Lung (tissue), 12 donors: ENCODE results near the gene UBE2I. TPM values are rescaled to one million over a fixed set of nuclear protein-coding genes. Genes with fewer than 3 reads are reported as not detected.

Source experiments
- ATAC-seq: fragments of 200-7000 bp; cut with Tn5 transposase; one replicate; pipeline ENCODE4 v1.9.1; 2020; ENCODE audit warnings: moderate number of reproducible peaks; ENCODE audit not compliant: insufficient read depth, low FRiP score
- DNase-seq, 3 donors: peaks; one replicate each; pipeline ENCODE4 v3.0.0-alpha.2; 2013 to 2017
- H3K27ac ChIP-seq, 2 donors: one replicate each; pipeline ENCODE4 v1.5.1; 2013; ENCODE audit warnings: mild to moderate bottlenecking in 2 of 2, moderate library complexity in 2 of 2, control low read depth in 1 of 2, inconsistent platforms in 1 of 2, low read depth in 1 of 2, low read length in 1 of 2
- H3K27me3 ChIP-seq, 3 donors: one replicate each; pipeline ENCODE4 v1.5.1; 2013; ENCODE audit warnings: low read length in 2 of 3; ENCODE audit not compliant: control insufficient read depth in 3 of 3, insufficient read depth in 3 of 3
- H3K36me3 ChIP-seq, 4 donors: one replicate each; pipeline ENCODE4 v1.5.1; 2013; ENCODE audit warnings: low read length in 4 of 4, mild to moderate bottlenecking in 1 of 4, moderate library complexity in 1 of 4; ENCODE audit not compliant: control insufficient read depth in 4 of 4, insufficient read depth in 4 of 4
- H3K4me1 ChIP-seq, 5 donors: one replicate each; pipeline ENCODE4 v1.5.1; 2013; ENCODE audit warnings: low read length in 5 of 5, mild to moderate bottlenecking in 2 of 5, moderate library complexity in 1 of 5; ENCODE audit not compliant: control insufficient read depth in 5 of 5, insufficient read depth in 5 of 5
- H3K4me3 ChIP-seq: one replicate; pipeline ENCODE4 v1.5.1; 2013; ENCODE audit warnings: mild to moderate bottlenecking, control low read depth, moderate library complexity
- H3K9ac ChIP-seq, 2 donors: one replicate each; pipeline ENCODE4 v1.5.1; 2013; ENCODE audit warnings: low read length in 2 of 2, control low read depth in 1 of 2; ENCODE audit not compliant: insufficient read depth in 1 of 2
- H3K9me3 ChIP-seq, 4 donors: one replicate each; pipeline ENCODE4 v1.5.1; 2013; ENCODE audit warnings: low read length in 3 of 4, mild to moderate bottlenecking in 1 of 4, moderate library complexity in 1 of 4; ENCODE audit not compliant: control insufficient read depth in 4 of 4, insufficient read depth in 3 of 4
- CTCF ChIP-seq: IDR thresholded peaks from 2 replicates; pipeline ENCODE4 v1.5.1; 2012; ENCODE audit warnings: mild to moderate bottlenecking; ENCODE audit errors: control extremely low read depth, extremely low read depth
- WGBS, 2 donors: extraction: QIAGEN DNeasy Blood & Tissue Kit; methylation state at CpG; one replicate each; pipeline ENCODE4 v1.1.7; 2013; 5-methylcytosine and 5-hydroxymethylcytosine counted together
- polyA plus RNA-seq, 2 donors: library from polyadenylated mRNA; stranded (reverse); fragments of 200-250 nt; gene quantifications; one replicate each; pipeline ENCODE4 v1.2.1, GENCODE V29; 2013
- total RNA-seq, 2 donors: library from RNA; depleted of rRNA in 1 of 2; stranded (reverse); fragments of >200 nt in 1 of 2; gene quantifications; one replicate each; pipeline ENCODE4 v1.2.1, GENCODE V29; 2014 to 2021
- donor health status: control.
- donor health status: control.
- donor health status: Bipolar disorder and iron deficiency.
- donor health status: healthy.
- donor health status: DM: yes; HTN: yes; CAD: no.

Gene UBE2I
- total and polyA plus RNA-seq, 4 donors: 63.9 to 96.8 (median 81.5) TPM

DNA sequence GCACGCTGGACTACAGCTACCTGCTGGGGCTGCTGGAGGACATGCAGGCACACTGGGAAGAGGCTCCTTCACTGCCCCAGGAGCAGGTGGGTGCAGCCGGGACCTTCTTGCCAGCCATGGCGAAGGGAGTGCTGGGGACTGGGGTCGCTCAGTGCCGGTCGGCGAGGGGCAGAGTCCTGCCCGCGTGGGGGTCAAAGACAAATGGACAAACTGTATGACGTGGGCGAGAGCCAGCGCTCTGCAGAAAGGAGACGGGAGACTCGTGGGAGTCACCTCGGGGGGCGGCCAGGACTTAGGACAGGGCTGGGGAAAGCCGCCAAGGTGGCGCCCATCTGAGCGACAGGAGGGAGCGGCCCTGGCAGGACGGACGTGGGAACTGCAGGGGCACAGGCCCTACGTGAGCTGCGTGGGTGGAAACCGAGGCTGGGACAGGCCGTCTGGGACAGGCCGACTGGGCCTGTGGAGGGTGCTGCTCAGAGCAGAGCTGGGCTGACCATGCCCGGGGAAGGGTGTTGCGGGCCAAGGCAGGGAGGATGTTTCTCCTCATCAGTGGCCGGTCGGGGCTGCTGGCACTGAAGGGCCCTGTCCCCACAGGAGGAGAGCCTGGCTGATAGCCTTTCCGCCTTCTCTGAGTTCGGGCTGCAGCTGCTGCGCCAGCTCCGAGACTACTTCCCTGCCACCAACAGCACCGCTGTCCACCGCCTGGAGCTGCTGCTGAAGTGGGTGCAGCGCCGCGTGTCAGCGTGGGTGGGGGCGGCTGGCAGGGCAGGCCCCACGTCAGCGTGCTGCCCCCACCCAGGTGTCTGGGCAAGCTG lies 34.2 kb downstream of the UBE2I start:
- TF ChIP-seq CTCF: no peak
- peaks cover 0 to 10% (median under 1%) of the 10 kb centered on the region in 4 donors for H3K36me3 ChIP-seq
- H3K27ac ChIP-seq: no peak overlapping the region
- H3K4me1 ChIP-seq: peaks cover 0 to 11% (median 0%) of the 10 kb centered on the region in 5 donors
- H3K4me3 ChIP-seq: no peak overlapping the region
- WGBS, 2 donors: 57 to 63% methylated on average over 42 to 44 of the region's 44 CpGs
- DNase-seq (no peak), ATAC-seq (no peak)
- no peaks in the 10 kb centered on the region for H3K9me3 ChIP-seq
- H3K27me3 ChIP-seq: peaks cover 0 to 2% (median 0%) of the 10 kb centered on the region in 3 donors
- no peak overlapping the region for H3K9ac ChIP-seq

DNA sequence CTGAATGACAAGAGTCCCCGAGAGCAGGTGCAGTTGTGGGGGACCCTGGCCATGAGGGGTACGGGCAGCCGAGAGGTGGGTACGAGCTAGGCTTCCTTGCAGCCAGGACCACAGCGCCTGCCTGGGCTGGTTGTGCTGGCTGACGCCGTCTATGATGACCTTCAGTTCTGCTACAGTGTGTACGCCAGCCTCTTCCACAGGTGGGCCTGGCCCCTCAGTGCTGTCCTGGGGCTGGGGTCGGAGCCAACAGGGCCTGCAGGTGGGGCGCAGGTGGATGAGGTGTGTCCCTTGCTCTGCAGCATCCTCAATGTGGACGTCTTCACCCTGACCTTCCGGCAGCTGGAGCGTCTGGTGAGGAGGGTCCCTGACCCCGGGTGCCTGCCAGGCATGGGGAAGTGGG lies 35.1 kb downstream of the UBE2I start:
- Histone ChIP-seq H3K36me3 (peaks cover 0 to 15% (median 3%) of the 10 kb centered on the region in 4 donors), H3K27me3 (peaks cover 0 to 2% (median 0%) of the 10 kb centered on the region in 3 donors), H3K27ac (no peak overlapping the region), H3K4me3 (no peak overlapping the region), H3K9ac (no peak overlapping the region), H3K4me1 (peaks cover 0 to 11% (median 0%) of the 10 kb centered on the region in 5 donors), H3K9me3 (no peaks in the 10 kb centered on the region)
- no peak for ATAC-seq
- no peak for TF ChIP-seq CTCF
- no peak for DNase-seq
- WGBS, 2 donors: 89 to 91% methylated on average over 14 of the region's 14 CpGs

DNA sequence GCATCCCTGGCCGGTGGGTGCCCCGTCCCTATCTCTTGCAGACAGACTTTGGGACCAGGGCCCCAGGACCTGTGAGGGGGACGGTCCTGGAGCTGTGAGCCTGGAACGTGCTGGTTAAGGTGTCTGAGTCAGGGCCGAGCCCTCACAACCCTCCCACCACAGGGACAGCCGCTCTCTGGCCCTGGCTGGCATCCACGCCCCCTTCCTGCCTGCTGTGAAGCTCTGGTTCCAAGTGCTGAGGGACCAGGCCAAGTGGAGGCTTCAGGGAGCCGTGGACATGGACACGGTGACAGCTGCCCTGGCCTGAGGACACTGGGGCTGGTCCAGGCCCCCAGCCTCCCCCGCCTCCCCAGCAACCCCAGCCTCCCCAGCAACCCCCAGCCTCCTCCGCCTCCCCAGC lies 35.7 kb downstream of the UBE2I start:
- Histone ChIP-seq H3K4me1 (peaks cover 0 to 11% (median 0%) of the 10 kb centered on the region in 5 donors), H3K36me3 (peaks cover 0 to 21% (median 5%) of the 10 kb centered on the region in 4 donors), H3K27me3 (peaks cover 0 to 2% (median 0%) of the 10 kb centered on the region in 3 donors), H3K9me3 (no peaks in the 10 kb centered on the region), H3K4me3 (no peak overlapping the region), H3K27ac (no peak overlapping the region), H3K9ac (no peak overlapping the region)
- TF ChIP-seq CTCF: no peak
- DNase-seq: no peak
- 74 to 81% methylated on average over 9 to 11 of the region's 11 CpGs for WGBS, 2 donors
- no peak for ATAC-seq
